Measurements from ENCODE around the gene CRIP2.

Gene CRIP2

GRCh38 chr14:105430042-105430441, 44.6 kb upstream of the CRIP2 start:
- TF ChIP-seq CTCF (IDR thresholded peaks at IDR 0.05; ENCODE audit: extremely low read depth, insufficient read depth, missing control alignments): no peak
- DNase-seq (ENCODE audit: low spot score): no peak
- in situ Hi-C loops (cut with MboI; ENCODE audit: low pct_unique_long_range_greater_than_20kb, low sequenced_read_pairs, unreplicated experiment): no loop called here

- no peak for TF ChIP-seq CTCF (IDR thresholded peaks at IDR 0.05; ENCODE audit: extremely low read depth, insufficient read depth, missing control alignments)
- in situ Hi-C loops (cut with MboI; ENCODE audit: low pct_unique_long_range_greater_than_20kb, low sequenced_read_pairs, unreplicated experiment): no loop called here
- DNase-seq (ENCODE audit: low spot score): no peak
Observed at GRCh38 chr14:105430565-105430964, 44.1 kb upstream of the CRIP2 start.

- no peak for TF ChIP-seq CTCF (IDR thresholded peaks at IDR 0.05; ENCODE audit: extremely low read depth, insufficient read depth, missing control alignments)
- in situ Hi-C loops (cut with MboI; ENCODE audit: low pct_unique_long_range_greater_than_20kb, low sequenced_read_pairs, unreplicated experiment): no loop called here
- DNase-seq (ENCODE audit: low spot score): no peak
Observed at GRCh38 chr14:105431256-105431655, 43.4 kb upstream of the CRIP2 start.

GRCh38 chr14:105432657-105433056, 42.0 kb upstream of the CRIP2 start:
- DNase-seq (ENCODE audit: low spot score): no peak
- no peak for TF ChIP-seq CTCF (IDR thresholded peaks at IDR 0.05; ENCODE audit: extremely low read depth, insufficient read depth, missing control alignments)
- in situ Hi-C loops (cut with MboI; ENCODE audit: low pct_unique_long_range_greater_than_20kb, low sequenced_read_pairs, unreplicated experiment): no loop called here

GRCh38 chr14:105433161-105433605, 41.4 kb upstream of the CRIP2 start:
- DNase-seq (ENCODE audit: low spot score): no peak
- no peak for TF ChIP-seq CTCF (IDR thresholded peaks at IDR 0.05; ENCODE audit: extremely low read depth, insufficient read depth, missing control alignments)
- in situ Hi-C loops (cut with MboI; ENCODE audit: low pct_unique_long_range_greater_than_20kb, low sequenced_read_pairs, unreplicated experiment): no loop called here

GRCh38 chr14:105436402-105436801, 38.2 kb upstream of the CRIP2 start:
- in situ Hi-C loops (cut with MboI; ENCODE audit: low pct_unique_long_range_greater_than_20kb, low sequenced_read_pairs, unreplicated experiment): no loop called here

More at GRCh38 chr14:105436402-105436801, 38.2 kb upstream of the CRIP2 start:
- no peak for TF ChIP-seq CTCF (IDR thresholded peaks at IDR 0.05; ENCODE audit: extremely low read depth, insufficient read depth, missing control alignments)
- DNase-seq (ENCODE audit: low spot score): no peak

Data from GM13977 (cell line).